ENCODE data around the gene FAM50B.

The FAM50B gene

GRCh38 chr6:3871515-3871914 is 22.3 kb downstream of the FAM50B start:
- DNase-seq (ENCODE audit: low read depth in 1 of 2, low spot score in 1 of 2), result no peak

- no peak for DNase-seq (ENCODE audit: low read depth in 1 of 2, low spot score in 1 of 2)
These were observed 22.8 kb downstream of the FAM50B start for GRCh38 chr6:3871939-3872338.

GRCh38 chr6:3872370-3872854 is 23.2 kb downstream of the FAM50B start:
- no peak for DNase-seq (ENCODE audit: low read depth in 1 of 2, low spot score in 1 of 2)

- DNase-seq (ENCODE audit: low read depth in 1 of 2, low spot score in 1 of 2), result no peak
These were observed 23.9 kb downstream of the FAM50B start for GRCh38 chr6:3873051-3873450.

GRCh38 chr6:3874069-3874468 is 24.9 kb downstream of the FAM50B start:
- no peak for DNase-seq (ENCODE audit: low read depth in 1 of 2, low spot score in 1 of 2)

GRCh38 chr6:3875486-3875885 is 26.3 kb downstream of the FAM50B start:
- DNase-seq (ENCODE audit: low read depth in 1 of 2, low spot score in 1 of 2), result no peak

GRCh38 chr6:3876101-3876500 is 26.9 kb downstream of the FAM50B start:
- no peak for DNase-seq (ENCODE audit: low read depth in 1 of 2, low spot score in 1 of 2)

GRCh38 chr6:3876866-3877265 is 27.7 kb downstream of the FAM50B start:
- DNase-seq (ENCODE audit: low read depth in 1 of 2, low spot score in 1 of 2), result no peak

- no peak for DNase-seq (ENCODE audit: low read depth in 1 of 2, low spot score in 1 of 2)
These were observed 29.0 kb downstream of the FAM50B start for GRCh38 chr6:3878048-3878666.

GRCh38 chr6:3879194-3879952 is 30.2 kb downstream of the FAM50B start:
- DNase-seq (ENCODE audit: low read depth in 1 of 2, low spot score in 1 of 2), result no peak

- no peak for DNase-seq (ENCODE audit: low read depth in 1 of 2, low spot score in 1 of 2)
These were observed 32.7 kb downstream of the FAM50B start for GRCh38 chr6:3881711-3882421.

GRCh38 chr6:3882431-3882830 is 33.3 kb downstream of the FAM50B start:
- no peak for DNase-seq (ENCODE audit: low read depth in 1 of 2, low spot score in 1 of 2)

- DNase-seq (ENCODE audit: low read depth in 1 of 2, low spot score in 1 of 2), result no peak
These were observed 33.7 kb downstream of the FAM50B start for GRCh38 chr6:3882866-3883265.

- no peak for DNase-seq (ENCODE audit: low read depth in 1 of 2, low spot score in 1 of 2)
These were observed 35.0 kb downstream of the FAM50B start for GRCh38 chr6:3884007-3884745.

GRCh38 chr6:3885262-3886036 is 36.3 kb downstream of the FAM50B start:
- no peak for DNase-seq (ENCODE audit: low read depth in 1 of 2, low spot score in 1 of 2)

- DNase-seq (ENCODE audit: low read depth in 1 of 2, low spot score in 1 of 2), result no peak
These were observed 38.1 kb downstream of the FAM50B start for GRCh38 chr6:3887150-3887700.

- no peak for DNase-seq (ENCODE audit: low read depth in 1 of 2, low spot score in 1 of 2)
These were observed 39.2 kb downstream of the FAM50B start for GRCh38 chr6:3888153-3888957.

- no peak for DNase-seq (ENCODE audit: low read depth in 1 of 2, low spot score in 1 of 2)
These were observed 40.9 kb downstream of the FAM50B start for GRCh38 chr6:3890047-3890446.

GRCh38 chr6:3891883-3892282 is 42.7 kb downstream of the FAM50B start:
- DNase-seq (ENCODE audit: low read depth in 1 of 2, low spot score in 1 of 2), result no peak
